SK-N-SH (cell line): ENCODE data around the gene COX8A.

Experiments
- CTCF ChIP-seq: fragments of 200-600 bp; sonication (generic); IDR thresholded peaks from 2 replicates; pipeline ENCODE4 v1.6.1; 2017; ENCODE audit warnings: antibody characterized with exemption, mild to moderate bottlenecking, moderate library complexity
- FOXM1 ChIP-seq: IDR thresholded peaks from 2 replicates; pipeline ENCODE4 v1.4.0; 2012; ENCODE audit warnings: low read depth, mild to moderate bottlenecking
- JUND ChIP-seq: IDR thresholded peaks from 2 replicates; pipeline ENCODE4 v1.4.0; 2012
- RAD21 ChIP-seq: IDR thresholded peaks from 2 replicates; pipeline ENCODE4 v1.6.1; 2012; ENCODE audit warnings: mild to moderate bottlenecking, low read length
- SMC3 ChIP-seq: IDR thresholded peaks from 2 replicates; pipeline ENCODE4 v1.6.1; 2012; ENCODE audit warnings: low read depth, low read length, improper control_type of control experiment

GRCh38 chr11:64011371-64011770, 37.0 kb downstream of the COX8A start:
- TF ChIP-seq JUND (no peak), CTCF (no peak), SMC3 (no peak), FOXM1 (no peak), RAD21 (no peak)
